Mucosa of stomach (tissue), 1 donor: ENCODE data around the gene FAM120A.
A peak's percentile ranks its signal among the peaks of the same experiment; 100 is the strongest.

ENCODE experiments used
- H3K27me3 ChIP-seq: one replicate; pipeline ENCODE4 v1.7.0; 2013; ENCODE audit warnings: mild to moderate bottlenecking, low read length; ENCODE audit not compliant: control insufficient read depth, insufficient read depth
- H3K36me3 ChIP-seq: one replicate; pipeline ENCODE4 v1.7.0; 2013; ENCODE audit warnings: low read length; ENCODE audit not compliant: control insufficient read depth, insufficient read depth
- H3K4me1 ChIP-seq: one replicate; pipeline ENCODE4 v1.7.0; 2013; ENCODE audit warnings: mild to moderate bottlenecking, low read length; ENCODE audit not compliant: control insufficient read depth, insufficient read depth
- H3K4me3 ChIP-seq: one replicate; pipeline ENCODE4 v1.7.0; 2013; ENCODE audit warnings: low read length
- H3K9ac ChIP-seq: one replicate; pipeline ENCODE4 v1.7.0; 2013; ENCODE audit warnings: mild to moderate bottlenecking, low read length, moderate library complexity
- H3K9me3 ChIP-seq: one replicate; pipeline ENCODE4 v1.7.0; 2013; ENCODE audit warnings: mild to moderate bottlenecking, low read length, moderate library complexity; ENCODE audit not compliant: control insufficient read depth
- donor health status: Pancreatic carcinoma.

Gene FAM120A

DNA sequence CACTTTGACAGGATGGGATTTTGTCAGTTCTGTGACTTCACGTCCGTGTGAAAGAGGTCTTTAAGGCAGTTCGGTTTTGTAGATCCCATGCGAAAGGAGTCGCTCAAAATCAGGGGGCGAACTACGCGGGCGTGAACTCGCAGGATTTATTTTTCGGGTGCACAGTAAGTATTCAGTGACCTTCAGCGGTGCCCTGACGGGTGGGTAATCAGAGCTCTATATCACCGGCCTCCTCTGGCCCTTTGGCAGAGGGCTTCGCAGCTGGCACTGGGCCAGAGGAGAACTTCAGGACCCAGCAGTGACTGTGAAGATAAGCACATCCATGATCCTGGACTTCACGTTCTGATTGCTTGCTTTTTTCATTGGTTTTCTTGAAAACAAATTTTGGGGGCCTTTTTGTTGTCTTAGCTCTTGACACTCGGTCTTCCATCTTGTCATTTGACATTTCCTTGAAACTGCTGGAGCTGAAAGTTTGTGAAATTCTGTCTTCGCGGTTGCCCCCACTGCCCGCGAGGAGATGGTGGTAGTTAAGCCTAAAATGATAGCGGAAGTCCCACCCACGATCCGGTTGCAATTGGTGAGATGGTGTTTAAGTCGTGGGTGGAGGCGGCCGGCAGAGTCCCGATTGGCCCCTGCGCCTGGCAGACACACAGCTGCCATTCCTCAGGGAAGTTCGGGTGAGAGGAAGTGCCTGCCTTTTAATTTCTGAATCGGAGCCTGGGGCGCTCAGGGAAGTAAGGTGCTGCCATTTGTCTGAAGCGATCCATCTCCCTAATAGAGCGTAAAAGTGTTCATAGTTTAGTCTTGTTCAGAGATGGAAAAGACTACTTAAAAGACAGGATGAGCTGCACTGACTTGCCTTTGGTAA, 1.8 kb downstream of the FAM120A start, which contains the start of gene FAM120AOS:
Gene FAM120AOS (minus strand): TSS at position 535 of the 868 bp plus-strand sequence. CDS start 872 bp downstream, outside the sequence.
- Histone ChIP-seq H3K4me1 (peaks cover 6% of the 10 kb centered on the region), H3K9me3 (no peaks in the 10 kb centered on the region), H3K4me3 (peak within 1 kb of the TSS; percentile 68), H3K9ac (peak within 1 kb of the TSS; percentile 93), H3K36me3 (no peaks in the 10 kb centered on the region), H3K27me3 (no peaks in the 10 kb centered on the region)

GRCh38 chr9:93456022-93456421, 4.5 kb downstream of the FAM120A start:
- no peaks in the 10 kb centered on the region for H3K27me3 ChIP-seq
- H3K4me1 ChIP-seq, result peaks cover 27% of the 10 kb centered on the region
- H3K9me3 ChIP-seq, result no peaks in the 10 kb centered on the region
- H3K4me3 ChIP-seq, result no peak overlapping the region
- H3K36me3 ChIP-seq, result no peaks in the 10 kb centered on the region
- peak overlapping the region; percentile 54 for H3K9ac ChIP-seq

GRCh38 chr9:93456504-93456903, 5.0 kb downstream of the FAM120A start:
- Histone ChIP-seq H3K36me3 (no peaks in the 10 kb centered on the region), H3K9ac (no peak overlapping the region), H3K4me3 (no peak overlapping the region), H3K27me3 (no peaks in the 10 kb centered on the region), H3K9me3 (no peaks in the 10 kb centered on the region), H3K4me1 (peaks cover 28% of the 10 kb centered on the region)

DNA sequence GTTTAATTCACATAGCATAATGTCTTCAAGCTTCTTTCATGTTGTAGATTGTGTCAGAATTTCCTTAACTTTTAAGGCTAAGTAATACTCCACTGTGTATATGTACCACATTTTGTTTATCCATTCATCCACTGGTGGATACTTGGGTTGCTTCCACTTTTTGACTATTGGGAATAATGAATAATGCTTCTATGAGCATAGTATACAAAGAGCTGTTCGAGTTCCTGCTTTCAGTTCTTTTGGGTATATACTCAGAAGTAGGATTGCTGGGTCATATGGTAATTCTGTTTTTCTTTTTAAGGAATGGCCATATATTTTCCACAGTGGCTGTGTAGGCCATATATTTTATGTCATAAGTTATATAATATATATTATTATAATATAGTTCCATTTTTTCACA, 5.5 kb downstream of the FAM120A start:
- peaks cover 28% of the 10 kb centered on the region for H3K4me1 ChIP-seq
- H3K9ac ChIP-seq, result no peak overlapping the region
- H3K27me3 ChIP-seq, result no peaks in the 10 kb centered on the region
- H3K36me3 ChIP-seq, result no peaks in the 10 kb centered on the region
- no peaks in the 10 kb centered on the region for H3K9me3 ChIP-seq
- H3K4me3 ChIP-seq, result no peak overlapping the region

DNA sequence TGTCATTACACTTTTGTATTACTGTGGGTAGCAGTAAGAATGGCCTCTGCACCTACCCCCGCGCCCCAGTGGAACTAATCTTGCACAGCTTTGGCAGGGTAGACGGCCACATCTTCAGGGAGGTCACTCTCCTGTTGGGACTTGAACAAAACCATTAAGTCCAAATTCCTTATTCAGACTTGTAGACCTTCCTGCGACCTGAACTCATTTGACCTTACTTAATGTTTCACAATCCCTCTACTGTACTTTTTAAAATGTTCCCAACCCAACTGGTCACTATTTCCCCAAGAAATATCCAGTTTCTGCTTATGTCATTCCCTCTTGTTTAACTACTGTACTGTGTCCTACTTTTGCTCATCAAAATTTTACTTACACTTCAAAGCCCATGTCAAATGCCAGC, 7.2 kb downstream of the FAM120A start:
- H3K36me3 ChIP-seq, result no peaks in the 10 kb centered on the region
- no peak overlapping the region for H3K9ac ChIP-seq
- H3K4me3 ChIP-seq, result no peak overlapping the region
- H3K4me1 ChIP-seq, result peaks cover 32% of the 10 kb centered on the region
- no peaks in the 10 kb centered on the region for H3K27me3 ChIP-seq
- no peaks in the 10 kb centered on the region for H3K9me3 ChIP-seq

DNA sequence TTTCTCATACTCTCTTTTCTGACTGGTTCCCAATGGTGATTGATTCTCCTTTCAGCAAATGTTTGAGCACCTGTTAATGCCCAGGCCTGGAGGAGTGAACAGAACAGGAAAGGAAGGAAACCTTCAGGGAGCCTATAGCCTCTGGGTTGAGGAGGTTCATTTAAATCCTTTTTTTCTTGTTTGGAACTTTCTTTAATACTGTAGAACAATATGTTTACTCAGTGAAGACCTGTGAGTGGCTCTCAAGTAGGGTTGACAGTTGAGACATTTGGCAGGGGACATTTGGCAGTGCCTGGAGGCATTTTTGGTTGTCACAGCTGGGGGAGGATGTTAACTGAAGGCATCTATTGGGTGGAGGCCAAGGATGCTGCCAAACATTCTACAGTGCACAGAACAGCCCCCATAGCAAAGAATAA, 8.0 kb downstream of the FAM120A start:
- no peak overlapping the region for H3K4me3 ChIP-seq
- no peaks in the 10 kb centered on the region for H3K36me3 ChIP-seq
- H3K27me3 ChIP-seq, result no peaks in the 10 kb centered on the region
- H3K9ac ChIP-seq, result no peak overlapping the region
- no peaks in the 10 kb centered on the region for H3K9me3 ChIP-seq
- H3K4me1 ChIP-seq, result peaks cover 39% of the 10 kb centered on the region

DNA sequence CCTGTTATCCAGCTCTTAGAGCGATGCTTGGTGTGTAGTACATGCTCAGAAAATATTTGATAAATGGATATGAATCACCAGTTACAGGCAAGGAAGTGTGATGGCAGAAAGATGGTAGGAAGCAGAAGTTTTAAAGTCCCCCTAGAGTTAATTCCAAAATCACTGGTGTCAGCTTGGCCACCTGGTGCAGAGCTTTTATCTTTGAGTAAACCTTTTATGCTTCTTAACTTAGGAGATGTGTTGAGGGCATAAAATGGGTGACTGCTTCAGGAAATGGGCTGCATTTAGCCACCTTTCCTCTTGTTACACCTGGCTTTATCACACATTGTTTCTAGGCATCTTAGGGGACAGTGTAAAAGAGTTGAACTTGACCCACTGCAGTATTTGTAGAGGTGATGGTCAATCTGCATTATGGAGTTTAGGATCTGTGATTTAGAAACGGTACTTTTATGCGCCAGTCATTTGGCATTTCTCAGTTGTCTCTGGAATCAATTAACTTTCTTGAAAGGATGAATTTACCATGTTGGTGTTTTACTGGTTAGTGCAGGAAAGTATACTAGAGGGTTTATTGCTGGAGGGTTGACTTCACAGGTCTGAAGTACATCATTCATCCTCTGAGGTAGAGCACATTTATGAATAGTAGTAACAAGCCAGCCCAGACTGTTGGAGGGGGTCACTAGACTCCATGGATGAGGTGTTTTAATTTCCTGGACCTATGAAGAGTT, 9.4 kb downstream of the FAM120A start:
- Histone ChIP-seq H3K27me3 (no peaks in the 10 kb centered on the region), H3K36me3 (no peaks in the 10 kb centered on the region), H3K9ac (no peak overlapping the region), H3K9me3 (no peaks in the 10 kb centered on the region), H3K4me1 (peaks cover 52% of the 10 kb centered on the region), H3K4me3 (no peak overlapping the region)

- H3K4me1 ChIP-seq, result peaks cover 58% of the 10 kb centered on the region
- H3K9me3 ChIP-seq, result no peaks in the 10 kb centered on the region
Measured at GRCh38 chr9:93461414-93461743, 9.9 kb downstream of the FAM120A start.

GRCh38 chr9:93461821-93462220, 10.3 kb downstream of the FAM120A start:
- Histone ChIP-seq H3K4me1 (peaks cover 62% of the 10 kb centered on the region), H3K9me3 (no peaks in the 10 kb centered on the region), H3K27me3 (no peaks in the 10 kb centered on the region), H3K9ac (no peak overlapping the region), H3K4me3 (no peak overlapping the region), H3K36me3 (no peaks in the 10 kb centered on the region)

More at GRCh38 chr9:93461414-93461743, 9.9 kb downstream of the FAM120A start:
- Histone ChIP-seq H3K36me3 (no peaks in the 10 kb centered on the region), H3K27me3 (no peaks in the 10 kb centered on the region), H3K9ac (no peak overlapping the region), H3K4me3 (no peak overlapping the region)

- H3K4me1 ChIP-seq, result peaks cover 67% of the 10 kb centered on the region
Measured at GRCh38 chr9:93463638-93464248, 12.3 kb downstream of the FAM120A start.

DNA sequence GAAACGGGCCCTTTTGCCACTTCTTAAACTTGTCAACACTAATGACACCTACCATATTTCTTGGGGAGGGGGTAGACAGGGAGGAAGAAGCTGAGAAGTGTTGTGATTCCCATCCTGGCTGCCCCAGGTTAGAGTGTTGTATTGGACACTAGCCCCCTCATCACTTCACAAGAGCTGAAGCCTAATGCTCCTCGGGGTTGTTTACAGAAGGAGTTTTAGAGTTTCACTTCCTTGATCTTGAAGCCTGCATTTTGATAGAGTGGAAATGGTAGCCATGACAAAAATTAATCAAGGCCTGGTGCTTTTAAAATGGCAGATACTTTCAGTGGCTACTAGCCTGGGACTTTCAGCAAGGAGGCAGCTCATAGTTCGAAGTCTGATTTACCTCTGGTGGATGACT, 12.9 kb downstream of the FAM120A start:
- H3K9ac ChIP-seq, result peak overlapping the region; percentile 37
- H3K9me3 ChIP-seq, result no peaks in the 10 kb centered on the region
- H3K27me3 ChIP-seq, result no peaks in the 10 kb centered on the region
- peaks cover 67% of the 10 kb centered on the region for H3K4me1 ChIP-seq
- no peaks in the 10 kb centered on the region for H3K36me3 ChIP-seq
- no peak overlapping the region for H3K4me3 ChIP-seq

More at GRCh38 chr9:93463638-93464248, 12.3 kb downstream of the FAM120A start:
- no peaks in the 10 kb centered on the region for H3K9me3 ChIP-seq
- no peaks in the 10 kb centered on the region for H3K27me3 ChIP-seq
- no peaks in the 10 kb centered on the region for H3K36me3 ChIP-seq
- no peak overlapping the region for H3K4me3 ChIP-seq
- H3K9ac ChIP-seq, result peak overlapping the region; percentile 37

- no peak overlapping the region for H3K4me3 ChIP-seq
- H3K36me3 ChIP-seq, result no peaks in the 10 kb centered on the region
- peaks cover 68% of the 10 kb centered on the region for H3K4me1 ChIP-seq
- H3K9ac ChIP-seq, result peak overlapping the region; percentile 37
- H3K27me3 ChIP-seq, result no peaks in the 10 kb centered on the region
- H3K9me3 ChIP-seq, result no peaks in the 10 kb centered on the region
Measured at GRCh38 chr9:93464876-93465275, 13.4 kb downstream of the FAM120A start.
